Measurements from ENCODE around the gene GIGYF1. TPM values are rescaled to one million over a fixed set of nuclear protein-coding genes. Genes with fewer than 3 reads are reported as not detected.

GIGYF1 gene
- total and polyA plus RNA-seq, 2 of the 4 experiments (the other 2 are of a cell fraction) = 3.0 to 10.7 TPM

DNA sequence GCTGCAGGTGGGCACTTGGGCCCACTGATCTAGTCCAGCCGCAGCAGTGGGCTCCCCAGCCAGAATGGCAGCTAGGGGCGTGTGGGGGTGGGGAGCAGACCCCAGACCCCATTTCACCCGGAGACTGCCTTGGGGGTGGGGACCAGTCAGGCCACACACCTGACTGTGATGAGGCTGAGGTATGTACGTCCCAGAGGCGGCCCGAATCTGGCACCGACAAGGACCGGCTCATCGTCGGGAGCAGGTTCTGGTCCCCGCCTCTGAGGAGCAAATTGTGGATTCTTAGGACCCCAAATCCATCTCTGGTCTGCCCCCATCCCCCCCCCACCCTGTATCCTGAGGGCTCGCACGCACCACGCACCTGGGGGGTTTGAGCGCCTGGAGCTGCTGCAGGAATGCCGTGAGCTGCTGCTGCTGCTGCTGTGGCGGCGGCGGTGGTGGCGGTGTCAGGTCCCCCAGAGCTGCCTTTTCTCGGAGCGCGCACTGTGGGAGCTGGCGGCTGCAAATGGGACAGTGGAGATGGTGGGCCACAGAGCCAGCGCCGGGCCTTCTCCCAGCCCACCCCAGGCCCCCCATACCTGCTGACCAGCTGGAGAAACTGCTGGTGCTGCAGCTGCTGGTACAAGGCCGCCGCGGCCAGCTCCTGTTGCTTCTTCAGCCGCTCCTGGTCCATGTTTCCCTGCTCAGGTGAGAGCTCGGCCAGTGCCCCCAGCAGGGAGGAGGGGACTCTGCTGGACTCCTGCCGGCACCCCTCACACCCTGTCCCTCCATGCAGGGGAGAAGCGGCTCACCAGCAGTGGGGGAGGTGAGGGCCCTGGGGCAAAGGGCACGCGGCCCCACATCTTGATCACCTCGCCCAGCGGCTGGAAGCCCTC, 10.2 kb downstream of the GIGYF1 start:
- no peak overlapping the region for H3K14ac ChIP-seq (replicated peaks; ENCODE audit: low read depth, low read length)
- in situ Hi-C loops (cut with MboI; ENCODE audit: low sequenced_read_pairs) = no loop called here
- H3K9me3 ChIP-seq (ENCODE audit: control insufficient read depth, insufficient read depth, low read length) = no peaks in the 10 kb centered on the region
- H3K4ac ChIP-seq (ENCODE audit: low read depth, low read length) = no peak overlapping the region
- ChIA-PET CTCF (interaction anchor here (0.8 kb wide), 1 partner anchor 8 kb away, joined by 3 read pairs; no protein-coding TSS in a partner anchor), POLR2A (ENCODE audit: unreplicated experiment) (no interaction called here)
- H2BK120ac ChIP-seq (ENCODE audit: low read depth, low read length) = no peak overlapping the region
- H2BK5ac ChIP-seq (ENCODE audit: low read depth, low read length, poor library complexity, severe bottlenecking) = no peak overlapping the region
- intact Hi-C loops (cut with micrococcal nuclease) = no loop called here
- no peak overlapping the region for H4K8ac ChIP-seq (ENCODE audit: low read depth in 2 of 2, low read length in 2 of 2)
- no peak overlapping the region for H2AK9ac ChIP-seq (replicated peaks; ENCODE audit: low read depth, low read length, poor library complexity)
- dilution Hi-C loops (cut with HindIII; ENCODE audit: low sequenced_read_pairs, unreplicated experiment) = no loop called here
- H2BK20ac ChIP-seq (ENCODE audit: low read depth, low read length) = no peak overlapping the region
- TF ChIP-seq ELK1 (IDR thresholded peaks at IDR 0.05; ENCODE audit: borderline replicate concordance, low read depth, low read length) = no peak
- TF ChIP-seq RCOR1 (IDR thresholded peaks at IDR 0.05; ENCODE audit: insufficient replicate concordance, low read length) = no peak
- no peak for TF ChIP-seq RFX5 (IDR thresholded peaks at IDR 0.05; ENCODE audit: low read depth, low read length)
- TF ChIP-seq, protein P1, sequence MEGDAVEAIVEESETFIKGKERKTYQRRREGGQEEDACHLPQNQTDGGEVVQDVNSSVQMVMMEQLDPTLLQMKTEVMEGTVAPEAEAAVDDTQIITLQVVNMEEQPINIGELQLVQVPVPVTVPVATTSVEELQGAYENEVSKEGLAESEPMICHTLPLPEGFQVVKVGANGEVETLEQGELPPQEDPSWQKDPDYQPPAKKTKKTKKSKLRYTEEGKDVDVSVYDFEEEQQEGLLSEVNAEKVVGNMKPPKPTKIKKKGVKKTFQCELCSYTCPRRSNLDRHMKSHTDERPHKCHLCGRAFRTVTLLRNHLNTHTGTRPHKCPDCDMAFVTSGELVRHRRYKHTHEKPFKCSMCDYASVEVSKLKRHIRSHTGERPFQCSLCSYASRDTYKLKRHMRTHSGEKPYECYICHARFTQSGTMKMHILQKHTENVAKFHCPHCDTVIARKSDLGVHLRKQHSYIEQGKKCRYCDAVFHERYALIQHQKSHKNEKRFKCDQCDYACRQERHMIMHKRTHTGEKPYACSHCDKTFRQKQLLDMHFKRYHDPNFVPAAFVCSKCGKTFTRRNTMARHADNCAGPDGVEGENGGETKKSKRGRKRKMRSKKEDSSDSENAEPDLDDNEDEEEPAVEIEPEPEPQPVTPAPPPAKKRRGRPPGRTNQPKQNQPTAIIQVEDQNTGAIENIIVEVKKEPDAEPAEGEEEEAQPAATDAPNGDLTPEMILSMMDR (conservative IDR thresholded peaks at IDR 0.05; ENCODE audit: low read depth, low read length) = no peak
- TF ChIP-seq SMC3 (IDR thresholded peaks at IDR 0.05; ENCODE audit: low read depth, low read length) = no peak
- TF ChIP-seq NFE2L2 (IDR thresholded peaks at IDR 0.05; ENCODE audit: low read depth, low read length) = no peak
- TF ChIP-seq BHLHE40 (IDR thresholded peaks at IDR 0.05; ENCODE audit: low read depth, low read length) = no peak
- TF ChIP-seq MXI1 (IDR thresholded peaks at IDR 0.05; ENCODE audit: borderline replicate concordance, low read depth, low read length) = no peak
- TF ChIP-seq CEBPB (IDR thresholded peaks at IDR 0.05; ENCODE audit: low read depth, low read length) = no peak
- TF ChIP-seq USF2 (IDR thresholded peaks at IDR 0.05; ENCODE audit: low read depth, low read length) = no peak
- no peak for TF ChIP-seq FOS (IDR thresholded peaks at IDR 0.05; ENCODE audit: low read depth, low read length)
- peaks cover 11% of the 10 kb centered on the region for H3K4me1 ChIP-seq (ENCODE audit: control insufficient read depth, insufficient read depth, low read length)
- DNase-seq (no peak), ATAC-seq (ENCODE audit: low read depth) (no peak)
- H2AFZ ChIP-seq (replicated peaks; ENCODE audit: low read length, poor library complexity) = no peak overlapping the region
- no peak overlapping the region for H2AK5ac ChIP-seq (ENCODE audit: low read depth, low read length)
- H3K9me1 ChIP-seq (ENCODE audit: insufficient read depth, low read length) = no peaks in the 10 kb centered on the region
- peaks cover 46% of the 10 kb centered on the region for H4K20me1 ChIP-seq (ENCODE audit: insufficient read depth, low read length)
- H3K9ac ChIP-seq (ENCODE audit: low read depth, low read length) = no peak overlapping the region
- no peaks in the 10 kb centered on the region for H3K27me3 ChIP-seq (ENCODE audit: control insufficient read depth, insufficient read depth, low read length)
- peaks cover 85% of the 10 kb centered on the region for H3K36me3 ChIP-seq (ENCODE audit: control insufficient read depth, insufficient read depth, low read length)
- BruUV-seq (replicated peaks) = no TSS peak
- H4K91ac ChIP-seq (ENCODE audit: insufficient read depth, low read depth, low read length) = no peak overlapping the region
- no peak overlapping the region for H3K27ac ChIP-seq (ENCODE audit: insufficient read depth, low read length)
- WGBS, 2 experiments (ENCODE audit: extremely low coverage in 2 of 2, insufficient read length in 1 of 2) = 99% methylated on average over 16 of the region's 37 CpGs; no CpG with 5 or more reads in 1 of the 2 experiments
- peaks cover 10 to 37% of the 10 kb centered on the region in 2 experiments for H3K79me1 ChIP-seq (ENCODE audit: low read depth in 1 of 2, low read length in 2 of 2)
- no peak overlapping the region for H3K18ac ChIP-seq (ENCODE audit: low read depth, low read length)
- no peak overlapping the region for H3K23ac ChIP-seq (ENCODE audit: low read depth, low read length)
- no peak overlapping the region for H2BK15ac ChIP-seq (ENCODE audit: low read depth, low read length)
- no peak overlapping the region for H3K4me2 ChIP-seq (ENCODE audit: low read depth, low read length)
- H3K56ac ChIP-seq (ENCODE audit: extremely low read depth, insufficient read depth, low read length) = no peak overlapping the region
- H3K4me3 ChIP-seq (ENCODE audit: insufficient read depth, low read depth, low read length) = no peak overlapping the region
- no peak overlapping the region for H4K5ac ChIP-seq (ENCODE audit: low read depth, low read length)

Data from IMR-90 (cell line).